Measurements from ENCODE around the gene PRKCD. TPM values are rescaled to one million over a fixed set of nuclear protein-coding genes. Genes with fewer than 3 reads are reported as not detected.

PRKCD gene
- total and polyA plus RNA-seq, 2 donors (not counting 1 experiment from before 2014, with no cell fraction given) = 46.7 to 68.8 TPM

DNA sequence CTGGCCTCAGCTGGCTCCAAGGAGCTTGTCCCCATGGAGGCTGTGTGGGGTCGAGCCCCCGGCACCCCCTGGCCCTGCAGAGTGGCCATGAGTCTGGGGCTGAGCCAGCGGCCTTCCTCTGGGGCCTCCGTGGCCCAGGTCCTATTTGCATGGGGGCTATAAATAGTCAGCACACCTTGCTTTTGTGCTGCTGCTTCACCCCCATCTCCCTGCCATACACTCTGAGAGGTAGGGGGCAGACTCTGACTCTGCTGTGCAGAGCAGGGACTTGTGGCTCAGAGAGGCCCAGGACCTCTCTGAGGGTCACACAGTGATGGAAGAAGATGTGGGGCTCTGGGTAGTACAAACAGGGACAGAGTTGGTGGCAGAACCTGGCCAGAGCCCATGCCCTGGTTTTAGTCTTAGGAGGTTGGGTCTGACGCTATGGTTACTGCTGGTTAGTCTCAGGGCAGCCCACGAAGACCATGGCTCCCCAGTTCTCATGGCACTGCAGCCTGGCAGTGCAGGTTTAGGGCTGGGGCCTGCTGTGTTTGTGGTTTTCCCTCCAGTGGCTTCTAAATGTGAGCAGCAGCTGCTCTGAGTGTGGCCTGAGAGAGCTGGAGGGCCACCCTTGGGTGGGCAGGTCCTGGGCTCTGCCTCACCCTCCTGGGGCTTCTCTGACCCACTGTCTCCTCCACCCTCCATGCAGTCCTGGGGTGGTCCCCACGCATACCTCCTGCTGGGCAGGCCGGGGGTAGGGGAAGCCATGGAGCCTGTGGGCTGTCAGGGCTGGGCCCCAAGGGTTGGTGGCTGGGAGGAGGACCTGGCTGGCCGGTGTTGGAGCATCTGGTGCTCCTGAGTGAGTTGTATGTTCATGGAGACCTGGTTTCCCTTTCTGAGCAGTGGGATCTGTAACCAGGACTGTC lies 13.6 kb downstream of the PRKCD start:
- peak overlapping the region; percentile 90 for H3K27ac Mint-ChIP-seq
- H3K27me3 Mint-ChIP-seq = no peaks in the 10 kb centered on the region
- H3K27me3 ChIP-seq (replicated peaks in 1 of 4; ENCODE audit: control extremely low read depth in 1 of 4, control insufficient read depth in 3 of 4, insufficient read depth in 4 of 4, low read length in 3 of 4) = no peaks in the 10 kb centered on the region
- peaks cover 94% of the 10 kb centered on the region for H4K20me1 ChIP-seq (ENCODE audit: control insufficient read depth, insufficient read depth, low read length, poor library complexity, severe bottlenecking)
- H3K27ac ChIP-seq (ENCODE audit: low read length in 2 of 2) = no peak overlapping the region
- peaks cover 88% of the 10 kb centered on the region for H3K4me1 Mint-ChIP-seq
- H3K4me3 Mint-ChIP-seq = peak overlapping the region; percentile 77
- WGBS (ENCODE audit: insufficient coverage) = 64% methylated on average over 8 of the region's 9 CpGs
- H3K79me2 ChIP-seq (ENCODE audit: control insufficient read depth, insufficient read depth, low read length) = peaks cover 96% of the 10 kb centered on the region
- peak overlapping the region; percentile 58 for H3K4me2 ChIP-seq (replicated peaks; ENCODE audit: low read depth, low read length, poor library complexity, severe bottlenecking)
- H3K4me1 ChIP-seq (ENCODE audit: control insufficient read depth in 2 of 2, insufficient read depth in 2 of 2, low read length in 2 of 2) = peaks cover 77 to 97% of the 10 kb centered on the region in 2 donors
- POLR2A ChIA-PET = interaction anchor here (0.9 kb wide), 1 partner anchor 10 kb away, joined by 3 read pairs; no protein-coding TSS in a partner anchor
- peaks cover 0 to 49% of the 10 kb centered on the region in 2 experiments for H3K36me3 ChIP-seq (replicated peaks in 1 of 2; ENCODE audit: control extremely low read depth in 1 of 2, control insufficient read depth in 1 of 2, extremely low read depth in 1 of 2, insufficient read depth in 2 of 2, low read length in 1 of 2)
- ATAC-seq (ENCODE audit: low read depth) (peak; percentile 36), DNase-seq (no peak)
- no peak overlapping the region for H2AFZ ChIP-seq (ENCODE audit: insufficient read depth, low read depth, low read length, poor library complexity, severe bottlenecking)
- intact Hi-C loops (cut with micrococcal nuclease) = no loop called here
- no peak overlapping the region for H3K4me3 ChIP-seq (ENCODE audit: control extremely low read depth in 1 of 5, extremely low read depth in 1 of 5, insufficient read depth in 1 of 5, low read depth in 2 of 5, low read length in 4 of 5)
- CTCF ChIA-PET = interaction anchor here (1.0 to 1.7 kb wide), 4 partner anchors 11 to 41 kb away, joined by 3 to 12 read pairs (median 6); no protein-coding TSS in a partner anchor
- H3K9me3 Mint-ChIP-seq (ENCODE audit: insufficient read depth) = no peaks in the 10 kb centered on the region
- H3K9me3 ChIP-seq (ENCODE audit: control extremely low read depth in 1 of 3, control insufficient read depth in 2 of 3, insufficient read depth in 1 of 3, low read length in 2 of 3) = no peaks in the 10 kb centered on the region
- TF ChIP-seq, protein P1, sequence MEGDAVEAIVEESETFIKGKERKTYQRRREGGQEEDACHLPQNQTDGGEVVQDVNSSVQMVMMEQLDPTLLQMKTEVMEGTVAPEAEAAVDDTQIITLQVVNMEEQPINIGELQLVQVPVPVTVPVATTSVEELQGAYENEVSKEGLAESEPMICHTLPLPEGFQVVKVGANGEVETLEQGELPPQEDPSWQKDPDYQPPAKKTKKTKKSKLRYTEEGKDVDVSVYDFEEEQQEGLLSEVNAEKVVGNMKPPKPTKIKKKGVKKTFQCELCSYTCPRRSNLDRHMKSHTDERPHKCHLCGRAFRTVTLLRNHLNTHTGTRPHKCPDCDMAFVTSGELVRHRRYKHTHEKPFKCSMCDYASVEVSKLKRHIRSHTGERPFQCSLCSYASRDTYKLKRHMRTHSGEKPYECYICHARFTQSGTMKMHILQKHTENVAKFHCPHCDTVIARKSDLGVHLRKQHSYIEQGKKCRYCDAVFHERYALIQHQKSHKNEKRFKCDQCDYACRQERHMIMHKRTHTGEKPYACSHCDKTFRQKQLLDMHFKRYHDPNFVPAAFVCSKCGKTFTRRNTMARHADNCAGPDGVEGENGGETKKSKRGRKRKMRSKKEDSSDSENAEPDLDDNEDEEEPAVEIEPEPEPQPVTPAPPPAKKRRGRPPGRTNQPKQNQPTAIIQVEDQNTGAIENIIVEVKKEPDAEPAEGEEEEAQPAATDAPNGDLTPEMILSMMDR (IDR thresholded peaks at IDR 0.05) = no peak
- TF ChIP-seq EZH2 (IDR thresholded peaks at IDR 0.05; ENCODE audit: borderline replicate concordance, insufficient read depth, low read depth, low read length, poor library complexity, severe bottlenecking) = no peak
- peak overlapping the region; percentile 21 for H3K9ac ChIP-seq (ENCODE audit: low read length)
